ENCODE data around the gene MAD1L1. TPM values are rescaled to one million over a fixed set of nuclear protein-coding genes. Genes with fewer than 3 reads are reported as not detected.

The MAD1L1 gene
- total and polyA plus RNA-seq, 2 of the 8 experiments (the other 6 are each of a cell fraction or from before 2014, with no cell fraction given), result 40.4 to 44.6 TPM

- TF ChIP-seq ATF3 (IDR thresholded peaks at IDR 0.05; ENCODE audit: insufficient read depth, low read depth, low read length) (no peak), MAFK (IDR thresholded peaks at IDR 0.05; ENCODE audit: low read depth, low read length) (no peak), SP4 (IDR thresholded peaks at IDR 0.05; ENCODE audit: low read length) (no peak), GABPA (IDR thresholded peaks at IDR 0.05; ENCODE audit: borderline replicate concordance, insufficient read depth, low read length) (no peak), MAX (IDR thresholded peaks at IDR 0.05) (no peak), ZNF274 (IDR thresholded peaks at IDR 0.05; ENCODE audit: borderline replicate concordance, extremely low read depth, low read length) (no peak), SP1 (IDR thresholded peaks at IDR 0.05; ENCODE audit: low read depth, low read length) (no peak), EGR1 (IDR thresholded peaks at IDR 0.05; ENCODE audit: borderline replicate concordance, low read depth, low read length) (no peak), SIX5 (IDR thresholded peaks at IDR 0.05; ENCODE audit: low read depth, low read length) (no peak)
These were observed 457.4 kb downstream of the MAD1L1 start (continued) for GRCh38 chr7:1775389-1775788.
